ENCODE data around the gene SHH.

SHH gene

DNA sequence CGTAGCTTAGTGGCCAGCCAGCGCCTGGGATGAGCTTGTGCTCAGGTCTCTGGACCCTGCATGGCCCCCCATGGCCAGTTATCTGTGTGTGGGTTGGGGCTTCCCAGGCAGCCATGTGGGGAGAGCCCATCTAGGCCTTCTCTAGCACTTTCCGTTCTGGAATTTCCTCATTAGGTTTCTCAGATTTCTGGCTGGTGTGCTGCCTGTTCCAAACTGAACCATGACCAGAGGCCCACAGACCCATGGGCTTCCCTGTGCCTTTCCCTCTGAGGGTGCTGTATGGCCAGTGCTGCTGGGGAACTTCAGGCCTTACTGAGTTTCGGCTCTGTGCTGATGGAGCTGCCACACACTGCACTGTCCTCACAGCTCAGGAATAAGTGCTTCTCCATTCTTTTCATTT, 50.2 kb downstream of the SHH start:
- no peak for DNase-seq

DNA sequence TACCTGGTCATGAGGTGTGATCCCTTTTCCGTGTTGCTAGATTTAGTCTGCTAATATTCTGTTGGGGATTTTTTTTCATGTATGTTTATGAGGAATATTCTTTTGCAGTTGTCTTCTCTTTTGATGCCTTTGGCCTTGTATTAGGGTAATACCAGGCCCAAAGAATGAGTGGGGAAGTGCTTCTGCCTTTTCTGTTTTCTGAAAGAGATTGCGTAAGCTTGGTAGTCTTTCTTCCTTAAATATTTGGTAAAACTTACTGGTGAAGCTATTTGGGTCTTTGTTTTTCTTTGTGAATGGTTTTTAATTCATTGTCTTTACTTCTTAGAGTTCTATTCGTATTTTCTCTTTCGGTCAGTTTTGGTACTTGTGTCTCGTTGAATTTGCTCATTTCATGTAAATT, 51.1 kb downstream of the SHH start:
- no peak for DNase-seq

DNA sequence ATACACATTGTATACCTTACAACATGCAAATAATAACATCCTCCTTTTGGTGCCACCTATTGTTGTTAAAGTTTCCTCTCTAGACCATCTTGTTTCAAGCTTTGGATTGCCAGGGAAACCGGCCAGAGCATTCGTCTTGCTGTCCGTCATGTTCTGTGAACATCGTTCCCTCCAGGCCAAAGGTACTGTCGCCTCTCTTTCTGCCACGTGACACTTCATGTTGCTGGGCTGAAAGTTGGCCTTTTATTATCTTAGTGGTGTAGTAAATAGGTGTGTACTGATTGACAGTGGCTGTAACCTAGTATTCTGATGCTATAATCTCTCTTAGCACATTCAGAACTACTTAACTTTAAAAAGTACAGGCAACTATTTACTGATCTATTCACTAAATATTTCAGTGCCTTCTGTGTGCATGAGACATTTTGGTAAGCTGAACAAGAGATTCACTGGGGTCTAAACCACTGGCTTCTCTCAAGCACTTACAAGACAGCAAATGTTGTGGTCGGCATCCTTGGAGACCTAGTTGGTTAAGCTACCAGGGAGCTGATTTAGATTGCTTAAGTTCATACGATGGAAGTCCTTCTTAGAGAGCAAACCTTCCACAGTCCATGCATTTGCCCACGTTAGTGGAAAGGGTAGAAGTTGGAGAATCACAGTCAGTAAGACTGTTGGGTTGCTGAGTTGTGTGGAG, 52.4 kb downstream of the SHH start:
- DNase-seq = no peak

DNA sequence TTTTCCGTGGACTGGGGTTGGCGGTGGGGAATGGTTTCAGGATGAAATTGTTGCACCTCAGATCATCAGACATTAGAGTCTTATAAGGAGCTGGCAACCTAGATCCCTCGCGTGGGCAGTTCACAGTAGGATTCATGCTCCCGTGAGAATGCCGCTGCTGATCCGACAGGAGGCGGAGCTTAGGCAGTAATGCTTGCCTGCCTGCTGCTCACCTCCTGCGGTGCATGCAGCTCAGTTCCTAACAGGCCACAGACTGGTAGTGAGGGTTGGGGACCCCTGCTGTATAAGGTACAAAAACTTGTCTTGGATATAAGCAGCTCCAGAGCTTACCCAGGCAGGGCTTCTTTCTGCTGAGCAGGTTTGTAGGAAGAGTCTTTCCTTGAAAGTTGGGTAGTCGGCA, 53.9 kb downstream of the SHH start:
- no peak for DNase-seq

DNA sequence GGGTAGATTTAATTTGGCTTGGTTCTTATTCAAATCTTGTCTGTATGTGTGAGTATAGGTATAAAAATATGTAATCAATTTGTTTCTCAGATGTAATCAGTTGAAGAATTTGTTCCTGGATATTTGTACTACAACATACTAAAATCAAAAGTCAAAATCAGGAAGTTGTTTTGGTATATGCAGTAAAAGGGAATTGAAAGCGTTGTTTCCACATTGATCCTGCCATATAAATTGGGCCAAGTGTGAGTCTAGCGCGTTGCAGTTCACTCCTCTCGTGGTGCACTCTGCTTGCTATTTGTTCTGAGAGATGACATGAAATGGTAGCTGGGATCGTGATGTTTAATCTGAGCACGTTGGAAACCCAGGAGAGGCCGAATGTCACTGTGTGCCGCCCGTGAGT, 55.9 kb downstream of the SHH start:
- DNase-seq = no peak

DNA sequence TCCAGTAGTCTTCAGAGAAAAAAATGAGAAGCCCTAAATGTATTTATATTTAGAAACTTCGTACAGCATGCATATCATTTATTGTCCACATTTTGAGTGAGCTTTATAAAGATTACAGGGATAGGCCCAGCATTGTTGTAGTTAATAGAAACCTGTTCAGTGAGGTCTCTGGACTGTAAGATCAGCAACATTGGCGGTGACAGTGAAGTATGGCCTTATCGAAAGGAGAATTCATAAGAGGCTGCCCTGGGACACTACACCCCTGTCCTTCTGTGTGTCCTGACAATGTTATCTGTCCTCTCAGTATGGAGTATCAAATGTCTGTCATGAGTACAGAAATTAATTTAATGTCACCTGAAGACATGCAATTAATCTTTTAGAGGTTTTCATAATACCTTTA, 57.2 kb downstream of the SHH start:
- DNase-seq = no peak

DNA sequence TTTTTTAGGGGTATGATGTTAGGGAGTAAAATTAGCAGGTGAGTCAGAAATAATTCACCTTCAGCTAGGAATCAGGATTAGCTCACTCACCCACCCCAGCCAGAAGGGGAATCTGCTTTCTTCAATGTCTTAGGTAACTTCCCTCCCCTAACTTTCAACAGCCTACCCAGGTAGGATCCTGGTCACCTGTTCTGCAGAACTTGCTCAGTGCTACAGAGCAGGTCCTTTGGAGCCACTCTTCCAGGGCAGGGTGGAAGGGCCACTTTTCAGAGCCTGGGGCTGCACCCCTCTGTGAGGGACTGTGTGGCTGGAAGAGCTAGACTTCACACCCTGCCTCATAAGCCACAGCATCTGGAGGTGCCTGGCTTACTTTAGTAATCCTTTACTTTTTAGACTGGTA, 58.1 kb downstream of the SHH start:
- no peak for DNase-seq

DNA sequence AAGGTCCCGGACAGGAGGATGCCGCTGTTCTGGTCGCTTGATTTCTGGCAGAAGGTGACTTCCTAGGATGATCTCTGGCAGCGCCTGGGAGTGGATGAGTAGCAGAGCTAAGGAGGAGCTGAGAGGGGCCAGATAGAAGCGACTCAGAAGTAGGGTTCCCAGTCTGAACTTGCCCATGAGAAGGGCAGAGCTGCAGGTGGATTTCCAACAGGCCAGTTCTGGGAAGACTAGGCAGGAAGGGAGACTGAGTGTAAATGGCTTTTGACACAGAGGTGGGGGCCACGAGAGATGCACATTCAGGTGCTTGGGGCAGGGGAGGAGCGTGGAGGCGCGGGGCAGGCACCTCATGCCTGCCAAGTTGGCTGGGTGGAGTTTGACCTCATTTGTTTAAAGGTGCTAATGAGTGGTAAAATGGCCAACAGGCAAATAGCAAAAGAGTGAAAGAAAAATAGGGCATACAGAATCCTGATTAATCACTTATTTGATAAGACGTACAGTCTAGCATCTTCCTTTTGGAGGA, 58.8 kb downstream of the SHH start:
- DNase-seq = no peak

DNA sequence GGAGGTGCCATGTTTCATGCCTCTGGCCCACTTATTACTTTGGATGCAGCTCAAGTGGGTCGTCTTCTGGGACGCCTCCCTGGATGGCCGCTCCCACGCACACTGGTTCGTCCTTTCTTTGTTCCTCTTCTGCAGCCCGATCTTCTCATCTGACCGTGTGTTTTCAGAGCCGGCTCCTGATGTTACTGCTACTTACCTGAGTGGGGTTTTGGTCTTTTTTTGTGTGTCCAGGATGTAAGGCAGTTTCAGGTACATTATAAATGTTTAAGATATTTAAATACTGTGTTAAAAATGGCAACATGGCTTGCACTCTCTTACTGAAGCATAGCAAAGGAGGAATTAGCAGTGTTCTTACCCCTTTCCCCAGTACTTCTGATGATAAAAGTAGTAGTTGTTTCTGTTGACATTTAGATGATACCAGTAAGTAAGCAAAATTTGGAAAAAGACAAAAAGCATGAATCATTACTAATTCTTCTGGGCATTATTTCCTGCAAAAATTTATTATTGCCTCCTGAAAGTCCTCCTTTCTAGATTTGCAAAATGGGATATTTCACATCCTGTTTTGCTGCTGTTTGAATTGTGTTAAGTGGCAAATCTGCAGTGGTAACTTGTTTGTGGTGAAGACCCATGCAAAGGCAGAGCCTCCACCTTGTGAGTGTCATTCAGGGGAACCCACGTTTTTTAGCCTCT, 59.4 kb downstream of the SHH start:
- no peak for DNase-seq

DNA sequence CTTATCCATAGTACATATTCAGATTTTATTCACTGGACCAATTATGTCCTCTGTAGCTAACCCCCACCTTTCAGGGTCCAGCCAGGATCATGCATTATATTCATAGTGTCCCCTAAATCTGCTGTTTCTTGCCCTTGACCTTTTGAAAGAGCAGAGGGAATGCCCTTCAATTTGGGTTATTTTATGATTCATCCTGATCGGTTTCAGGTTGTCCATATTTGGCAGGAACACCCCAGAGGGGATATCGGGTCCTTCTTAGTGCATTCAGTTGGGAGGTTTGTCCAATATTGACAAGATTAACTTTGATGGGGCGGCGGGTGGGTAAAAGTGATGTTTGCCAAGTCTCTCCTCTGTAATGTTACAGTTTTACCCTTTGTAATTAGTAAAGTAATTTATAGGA, 60.9 kb downstream of the SHH start:
- DNase-seq = no peak

DNA sequence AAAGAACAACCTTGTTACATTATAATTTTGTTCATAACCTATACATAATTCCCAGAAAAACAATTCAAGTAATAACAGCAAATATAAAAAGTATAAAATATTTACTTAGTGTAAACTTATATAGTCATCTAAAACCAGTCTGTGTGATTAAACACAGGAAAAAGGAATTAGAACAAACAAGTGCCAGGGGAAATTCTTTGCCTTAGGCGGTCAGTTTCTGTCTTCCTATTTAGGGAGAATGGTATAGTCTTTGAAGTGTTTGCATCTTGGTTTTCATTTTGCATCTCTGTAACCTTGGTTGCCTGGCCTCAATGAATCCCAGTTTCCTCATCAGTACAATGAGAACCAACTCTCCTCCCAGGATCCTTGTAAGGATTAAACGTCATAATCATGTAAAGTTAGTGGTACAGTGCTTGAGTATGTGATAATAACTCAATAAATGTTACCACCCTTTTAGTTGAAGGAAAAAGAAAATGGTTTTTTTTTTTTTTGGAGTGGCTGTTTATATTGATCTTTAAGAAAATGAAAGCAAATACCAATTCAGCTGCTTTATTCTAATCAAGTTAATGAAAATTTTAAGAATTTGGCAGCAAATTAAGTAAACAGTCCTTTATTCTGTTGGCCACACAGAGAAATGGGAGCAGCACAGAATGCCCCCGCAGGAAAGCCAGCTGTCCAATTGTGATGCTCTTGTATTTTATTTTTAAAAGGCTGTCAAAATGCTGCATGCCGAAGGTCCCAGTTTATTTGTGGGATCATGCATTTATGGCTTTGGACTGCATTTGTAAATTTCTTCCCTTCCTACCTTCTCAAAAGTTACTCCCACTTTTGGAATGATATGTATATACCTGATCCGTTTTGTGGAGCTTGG, 61.8 kb downstream of the SHH start:
- DNase-seq = no peak
